ENCODE results near the gene KCNN3.

GRCh38 chr1:154747380-154747739, 122.7 kb downstream of the KCNN3 start:
- TF ChIP-seq CTCF (IDR thresholded peaks at IDR 0.05; ENCODE audit: control extremely low read depth in 1 of 3, insufficient read depth in 1 of 3, low read depth in 1 of 3, low read length in 3 of 3): no peak
- no peak for TF ChIP-seq EZH2 (IDR thresholded peaks at IDR 0.05; ENCODE audit: low read depth, low read length, severe bottlenecking)
- TF ChIP-seq ZNF274 (IDR thresholded peaks at IDR 0.05; ENCODE audit: borderline replicate concordance, extremely low read depth, low read length): no peak
- no peak for TF ChIP-seq SP1 (IDR thresholded peaks at IDR 0.05; ENCODE audit: low read depth, low read length)
- no peak for TF ChIP-seq CEBPB (IDR thresholded peaks at IDR 0.05; ENCODE audit: low read depth, low read length)
- TF ChIP-seq MAFK (IDR thresholded peaks at IDR 0.05; ENCODE audit: low read depth, low read length): no peak
